OCI-LY3 (cell line): ENCODE results near the gene MINDY4.

ENCODE experiments used
- H2AFZ ChIP-seq: fragments of 200-600, 300-600 bp; shearing (Covaris generic); 2 replicates; pipeline ENCODE4 v1.6.0; 2014; ENCODE audit warnings: antibody characterized with exemption, low read depth, low read length
- H3K27ac ChIP-seq: fragments of 200-600, 300-600 bp; sonication (generic); 2 replicates; pipeline ENCODE4 v1.5.1; 2014; ENCODE audit warnings: mild to moderate bottlenecking, low read length, moderate library complexity, mixed read lengths
- H3K27me3 ChIP-seq: fragments of 200-600, 300-600 bp; sonication (generic); 2 replicates; pipeline ENCODE4 v1.6.1; 2014; ENCODE audit warnings: low read depth, low read length, mixed read lengths
- H3K36me3 ChIP-seq: fragments of 200-600, 300-600 bp; sonication (generic); replicated peaks from 2 replicates; pipeline ENCODE3; 2014; ENCODE audit warnings: low read depth, low read length, mixed read lengths
- H3K4me1 ChIP-seq: fragments of 300-600, 200-600 bp; sonication (generic); 2 replicates; pipeline ENCODE4 v1.6.1; 2014; ENCODE audit warnings: low read length, mixed read lengths
- H3K4me2 ChIP-seq: fragments of 200-600, 300-600 bp; sonication (generic); 2 replicates; pipeline ENCODE4 v1.6.1; 2014; ENCODE audit warnings: low read length, mixed read lengths
- H3K4me3 ChIP-seq: fragments of 300-600, 200-600 bp; sonication (generic); 2 replicates; pipeline ENCODE4 v1.5.1; 2014; ENCODE audit warnings: antibody characterized with exemption, mild to moderate bottlenecking, low read length, moderate library complexity
- H3K79me2 ChIP-seq: fragments of 300-600, 200-600 bp; shearing (Covaris generic); 2 replicates; pipeline ENCODE4 v1.6.1; 2014; ENCODE audit warnings: mild to moderate bottlenecking, low read length, mixed read lengths
- H3K9ac ChIP-seq: fragments of 300-600, 200-600 bp; shearing (Covaris generic); 2 replicates; pipeline ENCODE4 v1.6.0; 2014; ENCODE audit warnings: mild to moderate bottlenecking, low read length, moderate library complexity
- H3K9me3 ChIP-seq: fragments of 200-600, 300-600 bp; shearing (Covaris generic); 2 replicates; pipeline ENCODE4 v1.6.1; 2014; ENCODE audit warnings: low read length, mixed read lengths; ENCODE audit not compliant: insufficient read depth
- H4K20me1 ChIP-seq: fragments of 200-600, 300-600 bp; sonication (generic); 2 replicates; pipeline ENCODE4 v1.6.1; 2016; ENCODE audit warnings: low read length, mixed read lengths; ENCODE audit not compliant: insufficient read depth
- EZH2phosphoT487 ChIP-seq: fragments of 200-600 bp; shearing (Covaris generic); IDR thresholded peaks from 2 replicates; pipeline ENCODE4 v1.6.1; 2018; ENCODE audit warnings: antibody characterized with exemption, mixed run types, low read depth
- TF ChIP-seq, protein P1 (sequence below): fragments of 200-600, 300-600 bp; sonication (generic); IDR thresholded peaks from 2 replicates; pipeline ENCODE4 v1.5.1; 2014; ENCODE audit warnings: antibody characterized with exemption, low read length, low read depth

MINDY4 gene

DNA sequence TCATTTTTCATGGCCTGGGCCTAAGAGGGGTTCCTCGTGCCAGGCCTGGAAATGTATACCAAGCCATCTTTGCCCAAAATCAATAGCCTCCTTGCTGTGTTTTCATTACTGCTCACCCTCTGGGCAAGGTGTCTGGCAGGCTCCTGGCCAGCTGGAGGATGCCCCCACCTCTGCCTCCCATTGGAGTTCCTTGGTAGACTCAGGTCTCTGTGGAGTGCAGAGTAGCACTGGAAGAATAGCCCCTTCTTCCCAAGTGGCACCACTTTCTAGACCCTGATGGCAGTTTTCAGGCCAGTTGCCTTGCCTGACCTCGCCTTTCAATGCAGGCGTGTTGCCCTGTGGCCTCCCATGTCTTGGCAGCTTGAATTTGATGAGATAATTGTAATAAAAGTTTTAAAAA is 84.7 kb downstream of the MINDY4 start:
- TF ChIP-seq, protein P1, sequence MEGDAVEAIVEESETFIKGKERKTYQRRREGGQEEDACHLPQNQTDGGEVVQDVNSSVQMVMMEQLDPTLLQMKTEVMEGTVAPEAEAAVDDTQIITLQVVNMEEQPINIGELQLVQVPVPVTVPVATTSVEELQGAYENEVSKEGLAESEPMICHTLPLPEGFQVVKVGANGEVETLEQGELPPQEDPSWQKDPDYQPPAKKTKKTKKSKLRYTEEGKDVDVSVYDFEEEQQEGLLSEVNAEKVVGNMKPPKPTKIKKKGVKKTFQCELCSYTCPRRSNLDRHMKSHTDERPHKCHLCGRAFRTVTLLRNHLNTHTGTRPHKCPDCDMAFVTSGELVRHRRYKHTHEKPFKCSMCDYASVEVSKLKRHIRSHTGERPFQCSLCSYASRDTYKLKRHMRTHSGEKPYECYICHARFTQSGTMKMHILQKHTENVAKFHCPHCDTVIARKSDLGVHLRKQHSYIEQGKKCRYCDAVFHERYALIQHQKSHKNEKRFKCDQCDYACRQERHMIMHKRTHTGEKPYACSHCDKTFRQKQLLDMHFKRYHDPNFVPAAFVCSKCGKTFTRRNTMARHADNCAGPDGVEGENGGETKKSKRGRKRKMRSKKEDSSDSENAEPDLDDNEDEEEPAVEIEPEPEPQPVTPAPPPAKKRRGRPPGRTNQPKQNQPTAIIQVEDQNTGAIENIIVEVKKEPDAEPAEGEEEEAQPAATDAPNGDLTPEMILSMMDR, result no peak
- H3K27ac ChIP-seq, result no peak overlapping the region
- H3K9me3 ChIP-seq, result no peaks in the 10 kb centered on the region

DNA sequence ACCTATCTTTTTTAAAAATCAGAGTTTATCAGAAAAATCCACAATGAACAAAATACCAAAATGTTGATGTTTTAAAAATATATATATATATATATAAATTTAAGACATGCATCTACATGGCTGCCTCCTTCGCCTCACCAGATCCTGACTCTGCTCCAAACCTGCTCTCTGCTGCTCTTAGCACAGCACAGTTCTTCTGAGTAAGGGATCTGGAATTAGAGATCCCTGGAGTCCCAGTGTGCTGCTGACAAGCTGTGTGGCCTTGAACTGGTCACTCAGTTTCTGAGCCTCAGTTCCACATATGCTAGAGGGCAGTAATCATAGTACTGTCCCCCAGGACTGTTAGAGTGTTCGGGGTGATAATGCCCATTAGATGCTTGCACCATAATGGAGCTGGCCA is 87.4 kb downstream of the MINDY4 start:
- H3K79me2 ChIP-seq, result no peaks in the 10 kb centered on the region
- H3K36me3 ChIP-seq, result peaks cover 6% of the 10 kb centered on the region
- H3K4me3 ChIP-seq, result no peak overlapping the region
- no peak overlapping the region for H2AFZ ChIP-seq
- no peaks in the 10 kb centered on the region for H3K9me3 ChIP-seq
- H3K9ac ChIP-seq, result no peak overlapping the region
- H4K20me1 ChIP-seq, result no peaks in the 10 kb centered on the region
- no peak overlapping the region for H3K27ac ChIP-seq
- no peak for TF ChIP-seq EZH2phosphoT487
- TF ChIP-seq, protein P1, result no peak
- no peaks in the 10 kb centered on the region for H3K4me1 ChIP-seq
- no peak overlapping the region for H3K4me2 ChIP-seq
- no peaks in the 10 kb centered on the region for H3K27me3 ChIP-seq

More for the DNA sequence above, 84.7 kb downstream of the MINDY4 start:
- no peak overlapping the region for H3K4me2 ChIP-seq
- H3K27me3 ChIP-seq, result no peaks in the 10 kb centered on the region
- no peak overlapping the region for H3K9ac ChIP-seq
- peaks cover 6% of the 10 kb centered on the region for H3K36me3 ChIP-seq
- no peak overlapping the region for H3K4me3 ChIP-seq
- no peaks in the 10 kb centered on the region for H3K4me1 ChIP-seq
- no peaks in the 10 kb centered on the region for H3K79me2 ChIP-seq
- H4K20me1 ChIP-seq, result no peaks in the 10 kb centered on the region
- H2AFZ ChIP-seq, result no peak overlapping the region

DNA sequence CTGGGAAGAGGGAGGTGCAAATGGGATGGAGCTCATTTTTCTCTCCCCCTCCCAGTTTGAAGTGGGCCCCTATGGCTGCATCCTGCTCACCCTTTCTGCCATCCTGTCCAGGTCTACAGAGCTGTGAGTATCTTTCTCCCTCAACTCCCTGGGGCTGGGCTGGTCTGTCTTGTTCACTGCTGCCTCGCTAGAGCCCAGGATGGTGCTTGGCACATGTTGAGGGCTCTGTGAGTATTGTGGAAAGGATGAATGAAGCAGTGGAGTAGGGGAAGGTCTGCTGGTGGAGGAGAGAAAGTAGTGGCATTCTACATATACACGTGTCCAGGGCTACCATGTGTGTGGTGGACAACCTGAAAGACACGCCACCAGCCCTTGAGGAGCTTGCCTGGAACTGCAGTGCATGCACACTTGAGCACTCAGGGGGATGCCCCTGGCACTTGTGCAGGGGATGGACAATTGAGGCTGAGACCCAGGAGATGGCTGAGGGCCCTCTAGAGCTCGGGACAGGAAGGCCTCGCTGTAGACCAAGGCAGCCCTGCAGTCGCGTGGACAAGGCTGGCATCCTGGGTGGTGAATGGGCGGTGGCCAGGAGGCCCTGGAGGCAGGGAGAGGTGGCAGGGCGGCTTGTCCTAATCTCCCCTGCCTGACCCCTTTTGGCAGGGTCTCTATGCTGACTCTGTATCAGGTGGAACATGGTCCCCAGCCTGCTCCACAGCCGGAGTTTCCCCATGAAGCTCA is 88.2 kb downstream of the MINDY4 start:
- no peak overlapping the region for H3K27ac ChIP-seq

DNA sequence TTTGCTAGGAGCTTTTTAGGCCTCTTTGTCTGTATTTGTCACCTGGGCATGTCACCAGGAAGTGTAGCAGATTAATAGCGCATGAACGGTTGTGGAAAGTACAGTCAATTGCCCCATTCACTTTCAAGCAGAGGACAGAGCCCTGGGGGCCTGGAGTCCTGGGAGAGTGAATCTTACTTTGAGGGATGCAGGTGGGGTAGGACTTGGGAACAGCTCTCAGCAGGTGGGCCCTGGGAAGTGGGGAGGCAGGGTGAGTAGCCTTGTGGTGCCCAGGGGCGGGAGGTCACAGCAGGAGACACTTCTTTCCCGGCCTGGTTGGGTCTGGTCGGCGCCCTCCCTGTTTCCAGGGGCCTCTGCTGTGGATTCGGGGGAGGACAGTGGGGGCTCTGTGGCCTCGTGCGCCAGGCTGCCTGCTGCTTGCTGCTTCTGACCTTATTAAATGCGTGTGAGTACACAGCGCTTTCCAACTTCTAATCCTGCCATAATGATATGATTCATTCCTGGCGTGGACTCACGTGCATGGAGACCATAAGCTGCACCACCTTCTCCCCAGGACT is 88.8 kb downstream of the MINDY4 start:
- no peak overlapping the region for H3K4me2 ChIP-seq
- no peaks in the 10 kb centered on the region for H3K9me3 ChIP-seq
- H3K27ac ChIP-seq, result no peak overlapping the region

More for the DNA sequence above, 88.2 kb downstream of the MINDY4 start:
- no peak overlapping the region for H3K4me2 ChIP-seq
- H3K9ac ChIP-seq, result no peak overlapping the region
- no peaks in the 10 kb centered on the region for H3K9me3 ChIP-seq
- peaks cover 6% of the 10 kb centered on the region for H3K36me3 ChIP-seq
- H4K20me1 ChIP-seq, result no peaks in the 10 kb centered on the region
- no peaks in the 10 kb centered on the region for H3K4me1 ChIP-seq
- H3K27me3 ChIP-seq, result no peaks in the 10 kb centered on the region
- TF ChIP-seq, protein P1, result no peak
- TF ChIP-seq EZH2phosphoT487, result no peak
- no peak overlapping the region for H3K4me3 ChIP-seq
- no peaks in the 10 kb centered on the region for H3K79me2 ChIP-seq
- no peak overlapping the region for H2AFZ ChIP-seq

More for the DNA sequence above, 88.8 kb downstream of the MINDY4 start:
- Histone ChIP-seq H3K4me3 (no peak overlapping the region), H3K27me3 (no peaks in the 10 kb centered on the region), H3K4me1 (no peaks in the 10 kb centered on the region), H3K9ac (no peak overlapping the region), H2AFZ (no peak overlapping the region), H4K20me1 (no peaks in the 10 kb centered on the region), H3K36me3 (peaks cover 6% of the 10 kb centered on the region), H3K79me2 (no peaks in the 10 kb centered on the region)
- TF ChIP-seq EZH2phosphoT487, result no peak
- TF ChIP-seq, protein P1, result no peak
